Keratinocyte (primary cell): ENCODE data around the gene NFIC. TPM values are rescaled to one million over a fixed set of nuclear protein-coding genes. Genes with fewer than 3 reads are reported as not detected.
A peak's percentile ranks its signal among the peaks of the same experiment; 100 is the strongest.

ENCODE experiments used
- DNase-seq: peaks from one replicate; pipeline ENCODE4 v3.0.0-alpha.2; 2011; ENCODE audit warnings: low read depth, missing footprints, low spot score
- FAIRE-seq: peaks from 2 replicates; lab custom pipeline; 2011; peaks lifted over from hg19 to GRCh38; lab: Jason Lieb, UNC
- H2AFZ ChIP-seq: 2 replicates; pipeline ENCODE4 v1.6.0; 2012; ENCODE audit warnings: low read length, control low read depth, inconsistent platforms; ENCODE audit not compliant: control insufficient read depth
- H3K27ac ChIP-seq: 2 replicates; pipeline ENCODE4 v1.5.1; 2011; ENCODE audit warnings: low read length; ENCODE audit not compliant: control insufficient read depth, insufficient read depth
- H3K27me3 ChIP-seq: 3 replicates; pipeline ENCODE4 v1.6.0; 2011; ENCODE audit warnings: low read length; ENCODE audit not compliant: control insufficient read depth, insufficient read depth; ENCODE audit errors: extremely low read depth
- H3K36me3 ChIP-seq, 2 experiments: 2 replicates in 1 of 2; 3 replicates in 1 of 2; pipeline ENCODE4 v1.5.1; 2011; ENCODE audit warnings: low read length in 2 of 2, mild to moderate bottlenecking in 1 of 2; ENCODE audit not compliant: control insufficient read depth in 2 of 2, insufficient read depth in 2 of 2; ENCODE audit errors: extremely low read depth in 1 of 2
- H3K4me1 ChIP-seq: 3 replicates; pipeline ENCODE4 v1.5.1; 2011; ENCODE audit warnings: low read length; ENCODE audit not compliant: control insufficient read depth, insufficient read depth; ENCODE audit errors: extremely low read depth
- H3K4me2 ChIP-seq: 3 replicates; pipeline ENCODE4 v1.6.0; 2011; ENCODE audit warnings: low read depth, low read length; ENCODE audit not compliant: control insufficient read depth, insufficient read depth; ENCODE audit errors: extremely low read depth
- H3K4me3 ChIP-seq, 3 experiments: fragments of 200-600 bp in 1 of 3; sonication (generic) in 1 of 3; 2 replicates in 2 of 3; 3 replicates in 1 of 3; pipeline ENCODE4 v1.5.1; 2011 to 2016; ENCODE audit warnings: low read length in 3 of 3, mild to moderate bottlenecking in 3 of 3, control low read depth in 2 of 3, inconsistent platforms in 1 of 3, low read depth in 1 of 3, mixed read lengths in 1 of 3, mixed run types in 1 of 3, moderate library complexity in 1 of 3; ENCODE audit not compliant: control insufficient read depth in 2 of 3, insufficient read depth in 2 of 3; ENCODE audit errors: extremely low read depth in 1 of 3
- H3K79me2 ChIP-seq: 2 replicates; pipeline ENCODE4 v1.6.0; 2012; ENCODE audit warnings: low read length; ENCODE audit not compliant: control insufficient read depth, insufficient read depth
- H3K9ac ChIP-seq: 3 replicates; pipeline ENCODE4 v1.6.0; 2011; ENCODE audit warnings: low read length; ENCODE audit not compliant: control insufficient read depth, insufficient read depth; ENCODE audit errors: extremely low read depth
- H3K9me1 ChIP-seq: 3 replicates; pipeline ENCODE4 v1.6.0; 2011; ENCODE audit warnings: low read length; ENCODE audit not compliant: control insufficient read depth, insufficient read depth; ENCODE audit errors: extremely low read depth
- H3K9me3 ChIP-seq: 2 replicates; pipeline ENCODE4 v1.5.1; 2012; ENCODE audit warnings: low read depth, low read length; ENCODE audit not compliant: control insufficient read depth
- H4K20me1 ChIP-seq: 3 replicates; pipeline ENCODE4 v1.6.0; 2011; ENCODE audit warnings: low read length; ENCODE audit not compliant: control insufficient read depth, insufficient read depth; ENCODE audit errors: extremely low read depth
- CTCF ChIP-seq, 3 experiments: IDR thresholded peaks in 1 of 3; conservative IDR thresholded peaks in 1 of 3; optimal IDR thresholded peaks in 1 of 3; 2 replicates in 2 of 3; 3 replicates in 1 of 3; pipeline versions ENCODE3 to v1.5.1; 2011; ENCODE audit warnings: low read length in 3 of 3, mild to moderate bottlenecking in 3 of 3, moderate library complexity in 2 of 3, control low read depth in 1 of 3, inconsistent platforms in 1 of 3; ENCODE audit not compliant: insufficient read depth in 2 of 3; ENCODE audit errors: extremely low read depth in 1 of 3
- EZH2 ChIP-seq: IDR thresholded peaks from one replicate; pipeline ENCODE4 v1.6.1; 2012; ENCODE audit warnings: inconsistent platforms, mild to moderate bottlenecking, low read length, moderate library complexity
- dilution Hi-C: fragments of 300-500 bp; cut with MboI; formaldehyde crosslinking; loops from one replicate; pipeline ENCODE4 v1.7.0; 2020; ENCODE audit warnings: low sequenced_read_pairs; ENCODE audit not compliant: extremely low pct_ligation_motif_present
- polyA plus RNA-seq, 5 experiments: library from polyadenylated mRNA; depleted of rRNA in 3 of 5; stranded (reverse) in 3 of 5; stranded (forward) in 1 of 5; unstranded in 1 of 5; fragments of >200 nt; gene quantifications; 1 replicate in 1 of 5; 2 replicates in 3 of 5; 3 replicates in 1 of 5; pipeline versions ENCODE4 v1.2.1 to v1.2.3, GENCODE V29; 2011 to 2012; ENCODE audit warnings: missing spikeins in 2 of 5, low read depth in 1 of 5, low replicate concordance in 1 of 5

NFIC gene
- polyA plus RNA-seq, 1 donor (not counting 4 experiments of a cell fraction or from before 2014, with no cell fraction given): 2.4 TPM

DNA sequence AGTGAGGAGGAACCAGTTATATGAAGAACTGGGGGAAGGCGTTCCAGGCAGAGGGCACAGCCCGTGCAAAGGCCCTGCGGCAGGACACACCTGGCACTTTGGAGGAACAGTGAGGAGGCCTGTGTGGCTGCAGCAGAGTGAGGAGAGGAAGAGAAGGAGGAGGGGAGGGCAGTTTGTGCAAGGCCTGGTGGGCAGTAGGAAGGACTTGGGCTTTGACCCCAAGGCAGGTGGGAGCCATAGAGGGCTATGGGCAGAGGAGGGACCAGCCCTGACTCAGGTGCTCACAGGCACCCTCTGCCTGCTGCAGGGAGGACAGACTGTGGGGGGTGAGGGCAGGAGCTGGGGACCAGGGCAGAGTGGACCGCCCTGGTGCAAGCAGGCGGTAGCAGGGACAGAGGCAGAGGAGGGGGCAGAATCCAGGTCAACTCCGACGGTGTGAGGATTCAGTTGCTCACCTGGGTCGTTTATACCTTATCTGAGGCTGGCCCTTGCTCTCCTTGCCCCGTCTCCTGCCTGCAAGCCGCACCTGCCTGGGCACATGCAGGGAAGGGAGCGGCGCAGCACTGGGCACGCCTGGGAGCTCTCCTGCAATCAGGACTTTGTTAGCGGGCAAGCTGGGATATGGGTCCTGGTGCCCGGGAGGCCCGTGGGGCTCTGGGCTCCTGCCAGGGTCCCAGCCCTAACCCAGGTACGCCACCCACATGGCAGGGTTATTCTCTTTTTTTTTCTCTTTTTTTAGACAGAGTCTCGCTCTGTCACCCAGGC lies 34.8 kb downstream of the NFIC start:
- no peaks in the 10 kb centered on the region for H3K9me3 ChIP-seq
- H3K27ac ChIP-seq: no peak overlapping the region
- no peak overlapping the region for H3K4me2 ChIP-seq
- H3K79me2 ChIP-seq: peaks cover 62% of the 10 kb centered on the region
- FAIRE-seq (no peak), DNase-seq (no peak)
- H3K4me3 ChIP-seq: no peak overlapping the region
- H3K27me3 ChIP-seq: no peaks in the 10 kb centered on the region
- H3K4me1 ChIP-seq: peaks cover 45% of the 10 kb centered on the region
- peaks cover 3% of the 10 kb centered on the region for H3K9me1 ChIP-seq
- H3K9ac ChIP-seq: no peak overlapping the region
- H2AFZ ChIP-seq: no peak overlapping the region
- TF ChIP-seq EZH2: no peak
- peak in 2 of 3 experiments; percentile 6 to 23 for TF ChIP-seq CTCF (optimal IDR thresholded peaks at IDR 0.05 in 1 of 3, IDR thresholded peaks at IDR 0.05 in 1 of 3, conservative IDR thresholded peaks at IDR 0.05 in 1 of 3; ENCODE audit: extremely low read depth in 1 of 3, insufficient read depth in 2 of 3, low read length in 3 of 3)
- H4K20me1 ChIP-seq: no peaks in the 10 kb centered on the region
- H3K36me3 ChIP-seq: peaks cover 0 to 5% of the 10 kb centered on the region in 2 experiments
- dilution Hi-C loops: no loop called here

- Histone ChIP-seq H2AFZ (no peak overlapping the region), H3K27ac (peak overlapping the region; percentile 60), H3K4me3 (no peak overlapping the region), H3K79me2 (peaks cover 57% of the 10 kb centered on the region), H3K9me3 (no peaks in the 10 kb centered on the region), H3K27me3 (no peaks in the 10 kb centered on the region), H3K9me1 (peaks cover 2% of the 10 kb centered on the region), H4K20me1 (no peaks in the 10 kb centered on the region), H3K9ac (peak overlapping the region; percentile 82), H3K36me3 (peaks cover 0 to 6% of the 10 kb centered on the region in 2 experiments), H3K4me2 (peak overlapping the region; percentile 65), H3K4me1 (peaks cover 35% of the 10 kb centered on the region)
- TF ChIP-seq EZH2: no peak
- TF ChIP-seq CTCF (optimal IDR thresholded peaks at IDR 0.05 in 1 of 3, IDR thresholded peaks at IDR 0.05 in 1 of 3, conservative IDR thresholded peaks at IDR 0.05 in 1 of 3; ENCODE audit: extremely low read depth in 1 of 3, insufficient read depth in 2 of 3, low read length in 3 of 3): no peak
- dilution Hi-C loops: no loop called here
- DNase-seq (no peak), FAIRE-seq (peak; percentile 76)
These were observed 36.5 kb downstream of the NFIC start for GRCh38 chr19:3402631-3403443.
